Mesothelial cell of epicardium (in vitro differentiated cells): Measurements from ENCODE around the gene SLC45A2. TPM values are rescaled to one million over a fixed set of nuclear protein-coding genes. Genes with fewer than 3 reads are reported as not detected.
"Not testable (repeated sequence)": the region's sequence is repeated elsewhere in the genome, so short reads cannot be mapped to it uniquely, and the experiment has no call there.

Source experiments
- DNase-seq, 2 experiments: peaks; one replicate each; pipeline ENCODE4 v3.0.0; 2021; ENCODE audit warnings: low spot score in 2 of 2; ENCODE audit not compliant: unreplicated experiment in 2 of 2
- H3K27ac Mint-ChIP-seq: 2 replicates; pipeline ENCODE4 v1.8.0; 2021; ENCODE audit warnings: mixed read lengths
- H3K27me3 Mint-ChIP-seq: 2 replicates; pipeline ENCODE4 v1.8.0; 2021; ENCODE audit warnings: low read depth, mixed read lengths
- H3K36me3 Mint-ChIP-seq: 2 replicates; pipeline ENCODE4 v1.8.0; 2021; ENCODE audit warnings: mixed read lengths
- H3K4me1 Mint-ChIP-seq: 2 replicates; pipeline ENCODE4 v1.8.0; 2021; ENCODE audit warnings: mixed read lengths
- H3K4me3 Mint-ChIP-seq: 2 replicates; pipeline ENCODE4 v1.8.0; 2021; ENCODE audit warnings: mild to moderate bottlenecking, moderate library complexity, mixed read lengths
- H3K9me3 Mint-ChIP-seq: 2 replicates; pipeline ENCODE4 v1.8.0; 2021; ENCODE audit warnings: mixed read lengths
- total RNA-seq: library from RNA; stranded (reverse); gene quantifications from 3 replicates; pipeline ENCODE4 v1.2.1, GENCODE V29; 2021
- TF ChIP-seq, protein P1 (sequence below): fragments of 200-600 bp; sonication (generic); IDR thresholded peaks from one replicate; pipeline ENCODE4 v1.5.0; 2021; ENCODE audit warnings: antibody characterized with exemption; ENCODE audit not compliant: unreplicated experiment

The SLC45A2 gene
- total RNA-seq, 1 donor from 2014 or later: 0.63 TPM

DNA sequence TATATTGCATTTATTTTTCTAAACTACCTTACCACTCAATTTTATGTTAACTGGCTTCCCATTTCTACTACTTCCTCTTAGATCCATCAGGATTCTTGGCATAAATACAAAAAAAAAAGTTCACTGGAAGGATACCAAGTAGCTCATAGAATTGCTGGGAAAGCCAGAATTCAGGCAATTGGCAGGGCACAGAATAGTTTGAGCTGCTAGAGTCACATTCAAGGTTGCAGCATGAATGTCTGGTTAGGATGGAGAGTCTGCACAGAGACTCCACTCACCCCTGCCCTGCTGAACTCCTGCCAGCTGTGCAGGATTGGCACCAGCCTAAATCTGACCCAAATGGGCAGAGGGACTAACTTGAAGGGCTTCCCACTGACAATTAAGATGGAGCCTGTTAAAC is 28.3 kb upstream of the SLC45A2 start:
- DNase-seq: no peak
- Mint-ChIP-seq H3K4me1 (peaks cover 14% of the 10 kb centered on the region), H3K27me3 (no peaks in the 10 kb centered on the region), H3K4me3 (no peak overlapping the region), H3K27ac (no peak overlapping the region), H3K9me3 (peaks cover 10% of the 10 kb centered on the region), H3K36me3 (peaks cover 3% of the 10 kb centered on the region)
- TF ChIP-seq, protein P1, sequence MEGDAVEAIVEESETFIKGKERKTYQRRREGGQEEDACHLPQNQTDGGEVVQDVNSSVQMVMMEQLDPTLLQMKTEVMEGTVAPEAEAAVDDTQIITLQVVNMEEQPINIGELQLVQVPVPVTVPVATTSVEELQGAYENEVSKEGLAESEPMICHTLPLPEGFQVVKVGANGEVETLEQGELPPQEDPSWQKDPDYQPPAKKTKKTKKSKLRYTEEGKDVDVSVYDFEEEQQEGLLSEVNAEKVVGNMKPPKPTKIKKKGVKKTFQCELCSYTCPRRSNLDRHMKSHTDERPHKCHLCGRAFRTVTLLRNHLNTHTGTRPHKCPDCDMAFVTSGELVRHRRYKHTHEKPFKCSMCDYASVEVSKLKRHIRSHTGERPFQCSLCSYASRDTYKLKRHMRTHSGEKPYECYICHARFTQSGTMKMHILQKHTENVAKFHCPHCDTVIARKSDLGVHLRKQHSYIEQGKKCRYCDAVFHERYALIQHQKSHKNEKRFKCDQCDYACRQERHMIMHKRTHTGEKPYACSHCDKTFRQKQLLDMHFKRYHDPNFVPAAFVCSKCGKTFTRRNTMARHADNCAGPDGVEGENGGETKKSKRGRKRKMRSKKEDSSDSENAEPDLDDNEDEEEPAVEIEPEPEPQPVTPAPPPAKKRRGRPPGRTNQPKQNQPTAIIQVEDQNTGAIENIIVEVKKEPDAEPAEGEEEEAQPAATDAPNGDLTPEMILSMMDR: no peak

- no peaks in the 10 kb centered on the region for H3K27me3 Mint-ChIP-seq
- H3K36me3 Mint-ChIP-seq: peaks cover 3% of the 10 kb centered on the region
- peaks cover 10% of the 10 kb centered on the region for H3K9me3 Mint-ChIP-seq
- H3K4me3 Mint-ChIP-seq: no peak overlapping the region
- TF ChIP-seq, protein P1: no peak
- H3K27ac Mint-ChIP-seq: no peak overlapping the region
- DNase-seq: no peak
- peaks cover 21% of the 10 kb centered on the region for H3K4me1 Mint-ChIP-seq
These were observed 27.0 kb upstream of the SLC45A2 start for GRCh38 chr5:34011536-34011935.

DNA sequence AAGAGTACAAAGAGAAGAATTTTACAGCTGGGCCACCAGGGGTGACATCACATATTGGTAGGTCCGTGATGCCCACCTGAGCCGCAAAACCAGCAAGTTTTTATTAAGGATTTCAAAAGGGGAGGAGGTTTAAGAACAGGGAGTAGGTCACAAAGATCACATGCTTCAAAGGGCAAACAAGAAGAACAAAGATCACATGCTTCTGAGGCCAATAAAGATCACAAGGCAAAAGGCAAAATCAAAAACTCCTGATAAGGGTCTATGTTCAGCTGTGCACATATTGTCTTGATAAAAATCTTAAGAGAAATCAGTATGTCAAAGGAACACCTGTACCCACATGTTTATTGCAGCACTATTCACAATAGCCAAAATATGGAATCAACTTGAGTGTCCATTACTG is 25.7 kb upstream of the SLC45A2 start:
- H3K27ac Mint-ChIP-seq, H3K4me3 Mint-ChIP-seq, H3K36me3 Mint-ChIP-seq, H3K9me3 Mint-ChIP-seq, H3K27me3 Mint-ChIP-seq, DNase-seq: not testable (repeated sequence)
- H3K4me1 Mint-ChIP-seq: peaks cover 21% of the 10 kb centered on the region

- TF ChIP-seq, protein P1: no peak
- peaks cover 21% of the 10 kb centered on the region for H3K4me1 Mint-ChIP-seq
- H3K9me3 Mint-ChIP-seq: peaks cover 10% of the 10 kb centered on the region
- H3K27ac Mint-ChIP-seq: peak overlapping the region; percentile 48
- no peaks in the 10 kb centered on the region for H3K27me3 Mint-ChIP-seq
- no peaks in the 10 kb centered on the region for H3K36me3 Mint-ChIP-seq
- no peak overlapping the region for H3K4me3 Mint-ChIP-seq
- no peak for DNase-seq
These were observed 25.1 kb upstream of the SLC45A2 start for GRCh38 chr5:34009610-34010009.

DNA sequence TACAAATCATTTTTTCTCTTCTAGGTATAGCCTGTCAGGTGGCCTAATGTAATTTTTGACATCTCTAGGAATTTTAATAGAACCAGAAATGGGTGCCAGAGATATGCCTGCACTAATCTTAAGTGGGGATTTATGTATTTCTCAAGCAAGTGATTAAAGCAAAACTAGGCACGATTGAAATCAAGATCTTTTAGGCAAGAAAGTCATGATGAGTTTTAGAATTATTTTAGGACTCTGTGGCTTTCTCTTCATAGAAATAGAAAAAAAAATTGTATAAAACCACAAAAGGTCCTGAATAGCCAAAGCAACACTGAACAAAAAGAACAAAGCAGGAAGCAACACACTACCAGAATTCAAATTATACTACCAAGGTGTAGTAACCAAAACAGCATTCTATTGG is 24.3 kb upstream of the SLC45A2 start:
- Mint-ChIP-seq H3K9me3 (peaks cover 8% of the 10 kb centered on the region), H3K36me3 (peaks cover 3% of the 10 kb centered on the region), H3K27ac (peak overlapping the region; percentile 97), H3K4me1 (peaks cover 21% of the 10 kb centered on the region), H3K4me3 (peak overlapping the region; percentile 84), H3K27me3 (no peaks in the 10 kb centered on the region)
- TF ChIP-seq, protein P1: no peak
- DNase-seq: no peak

DNA sequence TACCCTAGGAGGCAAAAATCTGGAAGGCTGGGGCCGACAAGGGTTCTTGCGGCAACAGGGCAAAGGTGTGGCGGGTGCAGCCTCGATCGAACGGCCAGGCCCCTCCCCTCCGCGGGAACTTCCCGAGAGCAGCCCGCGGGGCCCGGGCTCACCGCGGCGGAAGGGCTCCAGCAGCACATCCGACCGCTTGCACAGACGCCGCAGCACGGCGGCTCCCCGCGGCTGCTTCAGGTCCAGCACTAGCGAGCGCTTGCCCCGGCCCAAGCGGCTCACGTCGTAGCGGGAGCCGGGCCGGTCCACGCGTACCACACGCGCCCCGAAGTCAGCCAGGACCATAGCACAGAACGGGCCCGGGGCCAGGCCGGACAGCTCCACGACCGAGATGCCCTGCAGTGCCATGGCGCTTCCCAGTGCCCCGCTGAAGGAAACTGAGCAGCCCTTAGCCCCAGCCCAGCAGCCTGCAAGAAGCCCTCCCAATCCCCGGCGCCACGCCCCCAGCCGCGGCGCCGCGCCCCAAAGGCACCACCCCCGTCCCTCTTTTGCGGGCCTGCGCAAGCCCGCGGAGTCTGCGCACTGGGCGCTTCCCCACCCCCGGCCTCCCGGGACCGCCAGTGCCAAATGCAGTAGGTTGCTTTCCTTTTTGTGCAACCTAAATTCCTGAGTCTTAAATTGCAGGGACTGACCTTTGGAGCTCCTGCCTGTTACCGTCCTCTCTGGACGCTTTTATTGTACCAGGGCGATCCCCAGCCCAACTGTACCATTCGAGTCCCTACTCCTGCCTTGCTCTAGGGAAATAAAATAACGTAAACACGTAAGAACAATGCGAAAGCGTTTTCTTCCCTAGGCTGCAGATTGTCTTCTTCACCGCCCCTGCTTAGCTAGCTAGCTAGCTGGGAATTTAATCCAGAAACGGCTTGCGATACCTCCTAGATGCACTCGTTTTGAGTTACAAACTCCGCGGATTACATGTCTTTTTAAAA is 23.4 kb upstream of the SLC45A2 start, which contains the start of gene AMACR:
Gene AMACR, minus strand, starts transcription at position 430 of the 980 bp plus-strand sequence. Its CDS starts 31 bp downstream, at position 399.
- H3K27me3 Mint-ChIP-seq: no peaks in the 10 kb centered on the region
- peaks cover 28% of the 10 kb centered on the region for H3K4me1 Mint-ChIP-seq
- H3K9me3 Mint-ChIP-seq: no peaks in the 10 kb centered on the region
- peak; percentile 81 to 94 for DNase-seq
- H3K27ac Mint-ChIP-seq: peak within 1 kb of the TSS; percentile 97
- peak within 1 kb of the TSS; percentile 84 for H3K4me3 Mint-ChIP-seq
- TF ChIP-seq, protein P1: no peak
- peaks cover 12% of the 10 kb centered on the region for H3K36me3 Mint-ChIP-seq
